ENCODE measurements around the gene CMTM5. TPM values are rescaled to one million over a fixed set of nuclear protein-coding genes. Genes with fewer than 3 reads are reported as not detected.

CMTM5 gene
- total RNA-seq, 3 donors from 2014 or later: 0.58 to 3.5 (median 0.58) TPM

- no peak for TF ChIP-seq CTCF (IDR thresholded peaks at IDR 0.05)
- no peaks in the 10 kb centered on the region for H3K36me3 ChIP-seq (ENCODE audit: low read depth)
- ATAC-seq (no peak), DNase-seq (no peak)
- H3K9me3 ChIP-seq: no peaks in the 10 kb centered on the region
- intact Hi-C loops (cut with DNase I, micrococcal nuclease): no loop called here
- H3K4me3 ChIP-seq: no peak overlapping the region
- no peaks in the 10 kb centered on the region for H3K4me1 ChIP-seq (ENCODE audit: low read depth)
These were observed 27.6 kb downstream of the CMTM5 start for GRCh38 chr14:23404331-23404900.

GRCh38 chr14:23405096-23405495 is 28.2 kb downstream of the CMTM5 start:
- no peak overlapping the region for H3K4me3 ChIP-seq
- DNase-seq: no peak
- intact Hi-C loops (cut with DNase I, micrococcal nuclease): no loop called here
- H3K9me3 ChIP-seq: no peaks in the 10 kb centered on the region
- no peaks in the 10 kb centered on the region for H3K4me1 ChIP-seq (ENCODE audit: low read depth)
- TF ChIP-seq CTCF (IDR thresholded peaks at IDR 0.05): no peak
- no peak for ATAC-seq
- H3K36me3 ChIP-seq (ENCODE audit: low read depth): no peaks in the 10 kb centered on the region

- H3K4me1 ChIP-seq (ENCODE audit: low read depth): no peaks in the 10 kb centered on the region
- DNase-seq: no peak
These were observed 28.7 kb downstream of the CMTM5 start for GRCh38 chr14:23405516-23406025.

GRCh38 chr14:23406244-23406643 is 29.4 kb downstream of the CMTM5 start:
- no peaks in the 10 kb centered on the region for H3K4me1 ChIP-seq (ENCODE audit: low read depth)
- H3K36me3 ChIP-seq (ENCODE audit: low read depth): no peaks in the 10 kb centered on the region
- TF ChIP-seq CTCF (IDR thresholded peaks at IDR 0.05): no peak
- H3K9me3 ChIP-seq: no peaks in the 10 kb centered on the region
- no peak overlapping the region for H3K4me3 ChIP-seq
- DNase-seq (no peak), ATAC-seq (no peak)
- intact Hi-C loops (cut with DNase I, micrococcal nuclease): no loop called here

More at GRCh38 chr14:23405516-23406025, 28.7 kb downstream of the CMTM5 start:
- no peak for TF ChIP-seq CTCF (IDR thresholded peaks at IDR 0.05)
- no peak for ATAC-seq
- Histone ChIP-seq H3K4me3 (no peak overlapping the region), H3K9me3 (no peaks in the 10 kb centered on the region), H3K36me3 (ENCODE audit: low read depth) (no peaks in the 10 kb centered on the region)
- intact Hi-C loops (cut with DNase I, micrococcal nuclease): no loop called here

- no peak for TF ChIP-seq CTCF (IDR thresholded peaks at IDR 0.05)
- no peaks in the 10 kb centered on the region for H3K36me3 ChIP-seq (ENCODE audit: low read depth)
- H3K9me3 ChIP-seq: no peaks in the 10 kb centered on the region
- DNase-seq (no peak), ATAC-seq (no peak)
- H3K4me1 ChIP-seq (ENCODE audit: low read depth): no peaks in the 10 kb centered on the region
- intact Hi-C loops (cut with DNase I, micrococcal nuclease): no loop called here
- H3K4me3 ChIP-seq: no peak overlapping the region
These were observed 30.0 kb downstream of the CMTM5 start for GRCh38 chr14:23406725-23407355.

Data from mucosa of descending colon (tissue), 3 donors.